VCaP (cell line): ENCODE measurements around the gene MRPL41.
"Not testable (repeated sequence)": the region's sequence is repeated elsewhere in the genome, so short reads cannot be mapped to it uniquely, and the experiment has no call there.

ENCODE experiments used
- H3K27ac ChIP-seq: fragments of 450-650 bp; 2 replicates; pipeline ENCODE4 v1.5.1; 2017
- CTCF ChIP-seq: fragments of 450-650 bp; conservative IDR thresholded peaks from 2 replicates; pipeline ENCODE4 v1.5.1; 2017; ENCODE audit warnings: mild to moderate bottlenecking, moderate library complexity

Gene MRPL41

DNA sequence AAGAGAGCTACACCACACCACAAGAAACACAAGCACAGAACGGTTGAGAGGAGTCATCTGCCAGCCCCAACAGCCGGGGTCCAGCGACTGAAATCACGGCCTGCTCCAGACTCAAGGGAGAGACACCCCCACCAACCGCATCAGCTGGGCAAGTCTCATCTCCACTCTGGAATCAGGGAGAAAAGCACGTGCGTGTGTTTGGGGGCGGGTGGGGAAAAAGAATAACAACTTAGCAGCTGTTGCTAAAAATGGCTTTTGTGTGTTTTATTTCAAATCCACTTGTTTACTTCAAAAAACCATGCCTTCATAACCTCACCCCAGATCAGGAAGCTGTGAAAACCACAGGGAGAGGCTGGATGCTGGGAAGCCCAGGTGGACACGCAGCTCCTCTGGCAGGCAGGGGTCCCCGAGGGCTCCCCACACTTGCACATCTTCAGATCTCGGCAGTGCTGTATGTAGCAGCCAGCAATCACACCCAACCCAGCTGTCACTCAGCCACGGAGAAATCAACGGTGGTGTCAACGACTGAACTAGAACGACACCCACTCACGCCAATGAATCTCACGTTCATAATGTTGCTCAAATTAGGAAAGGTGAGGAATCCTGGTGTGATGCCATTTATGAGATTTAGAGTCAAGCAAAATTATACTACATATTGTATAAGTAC is 20.4 kb upstream of the MRPL41 start:
- TF ChIP-seq CTCF, result no peak
- H3K27ac ChIP-seq, result no peak overlapping the region

DNA sequence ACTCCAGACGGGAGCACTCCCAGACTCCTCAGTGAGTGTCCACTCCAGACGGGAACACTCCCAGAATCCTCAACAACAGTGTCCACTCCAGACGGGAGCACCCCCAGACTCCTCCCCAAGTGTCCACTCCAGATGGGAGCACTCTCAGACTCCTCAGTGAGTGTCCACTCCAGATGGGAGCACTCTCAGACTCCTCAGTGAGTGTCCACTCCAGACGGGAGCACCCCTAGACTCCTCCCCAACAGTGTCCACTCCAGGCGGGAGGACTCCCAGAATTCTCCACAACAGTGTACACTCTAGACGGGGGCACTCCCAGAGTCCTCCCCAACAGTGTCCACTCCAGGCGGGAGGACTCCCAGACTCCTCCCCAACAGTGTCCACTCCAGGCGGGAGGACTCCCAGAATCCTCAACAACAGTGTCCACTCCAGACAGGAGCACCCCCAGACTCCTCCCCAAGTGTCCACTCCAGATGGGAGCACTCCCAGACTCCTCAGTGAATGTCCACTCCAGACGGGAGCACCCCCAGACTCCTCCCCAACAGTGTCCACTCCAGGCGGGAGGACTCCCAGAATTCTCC is 18.7 kb upstream of the MRPL41 start:
- H3K27ac ChIP-seq, result not testable (repeated sequence)

DNA sequence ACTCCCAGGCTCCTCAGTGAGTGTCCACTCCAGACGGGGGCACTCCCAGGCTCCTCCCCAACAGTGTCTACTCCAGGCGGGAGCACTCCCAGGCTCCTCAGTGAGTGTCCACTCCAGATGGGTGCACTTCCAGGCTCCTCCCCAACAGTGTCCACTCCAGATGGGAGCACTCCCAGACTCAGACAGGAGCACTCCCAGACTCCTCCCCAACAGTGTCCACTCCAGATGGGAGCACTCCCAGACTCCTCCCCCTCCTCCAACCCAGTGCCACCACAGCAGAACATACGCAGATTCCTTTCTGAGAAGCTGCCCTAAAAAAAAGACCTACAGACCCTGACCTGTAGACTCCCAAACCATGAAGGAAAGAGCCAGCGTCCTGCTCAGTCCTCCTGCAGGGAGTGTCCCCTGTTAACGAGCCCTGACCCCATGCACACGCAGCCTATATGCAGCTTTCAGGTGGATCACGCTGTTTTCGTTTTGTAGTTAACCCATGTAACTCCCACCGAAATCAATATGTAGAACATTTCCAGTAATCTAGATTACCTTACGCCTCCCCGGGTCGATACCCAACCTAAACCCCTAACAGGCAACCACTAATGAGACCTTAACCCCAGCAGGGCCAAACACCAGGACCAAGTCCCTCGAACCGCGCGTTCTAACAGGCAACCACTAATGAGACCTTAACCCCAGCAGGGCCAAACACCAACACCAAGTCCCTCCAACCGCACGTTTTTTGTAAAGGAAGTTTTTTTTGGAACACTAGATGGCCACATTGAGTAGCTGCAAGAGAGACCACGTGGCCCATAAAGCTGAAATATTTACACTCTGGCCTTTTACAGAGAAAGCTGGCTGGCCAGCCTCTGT is 17.2 kb upstream of the MRPL41 start:
- H3K27ac ChIP-seq, result peak overlapping the region; percentile 87

GRCh38 chr9:137535120-137535428 is 16.6 kb upstream of the MRPL41 start:
- peak; percentile 65 for TF ChIP-seq CTCF
- H3K27ac ChIP-seq, result peak overlapping the region; percentile 87

More for the DNA sequence above, 17.2 kb upstream of the MRPL41 start:
- TF ChIP-seq CTCF, result peak; percentile 94

DNA sequence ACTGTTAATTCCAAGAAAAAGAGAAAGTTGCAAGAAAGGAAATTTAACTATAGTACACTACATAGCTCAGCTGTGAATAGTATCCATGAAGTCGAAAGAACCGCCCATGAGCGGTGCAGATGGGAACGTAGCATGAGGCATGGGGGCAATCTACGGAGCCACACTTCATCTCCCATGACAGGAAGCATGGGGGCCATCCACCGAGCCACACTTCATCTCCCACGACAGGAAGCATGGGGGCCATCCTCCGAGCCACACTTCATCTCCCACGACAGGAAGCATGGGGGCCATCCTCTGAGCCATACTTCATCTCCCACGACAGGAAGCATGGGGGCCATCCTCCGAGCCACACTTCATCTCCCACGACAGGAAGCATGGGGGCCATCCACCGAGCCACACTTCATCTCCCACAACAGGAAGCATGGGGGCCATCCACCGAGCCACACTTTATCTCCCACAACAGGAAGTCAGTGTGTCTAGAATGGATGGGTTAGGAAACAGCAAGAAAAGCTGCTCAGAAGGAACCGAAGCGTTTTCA is 15.0 kb upstream of the MRPL41 start:
- H3K27ac ChIP-seq, result peak overlapping the region; percentile 87

- H3K27ac ChIP-seq, result no peak overlapping the region
- TF ChIP-seq CTCF, result no peak
Observed at GRCh38 chr9:137538058-137538457, 13.6 kb upstream of the MRPL41 start.

DNA sequence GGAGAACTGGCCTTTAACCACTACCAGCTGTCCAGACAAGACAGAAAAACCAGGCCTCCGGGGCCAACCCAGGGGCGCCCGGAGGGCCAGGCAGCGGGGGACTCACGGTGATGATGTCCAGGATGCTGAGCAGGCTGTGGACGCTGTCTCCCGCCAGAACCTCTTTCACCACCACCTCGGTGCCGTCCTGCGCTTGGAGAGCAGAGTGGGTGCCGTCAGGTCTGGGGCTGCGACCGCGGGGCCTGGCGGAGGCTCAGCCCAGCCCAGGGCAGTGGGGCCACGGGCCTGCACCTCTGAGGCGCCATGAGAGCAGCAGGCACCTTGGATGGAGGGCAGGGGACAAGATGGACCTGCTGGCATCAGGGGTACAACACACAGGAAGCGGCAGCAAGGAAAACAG is 11.1 kb upstream of the MRPL41 start:
- no peak overlapping the region for H3K27ac ChIP-seq
- no peak for TF ChIP-seq CTCF

DNA sequence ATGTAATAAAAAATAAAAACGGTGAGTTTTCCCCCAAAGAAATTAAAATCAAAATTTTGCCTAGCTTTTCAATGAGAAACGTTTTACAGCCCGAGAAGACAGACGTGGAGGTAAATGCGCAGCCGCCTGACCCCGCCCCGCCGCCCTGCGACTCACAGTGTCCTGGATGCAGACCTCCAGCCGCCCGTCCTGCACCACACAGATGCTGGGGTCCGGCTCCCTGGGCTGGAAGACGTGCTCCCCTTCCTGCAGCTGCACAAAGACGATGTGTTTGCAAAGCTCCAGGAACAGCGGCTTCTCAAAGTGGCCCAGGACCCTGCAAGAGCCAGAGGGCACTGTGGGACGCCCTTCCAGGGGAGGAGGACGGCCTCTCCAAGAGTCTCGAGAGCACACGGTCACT is 9.2 kb upstream of the MRPL41 start:
- no peak for TF ChIP-seq CTCF

More for the DNA sequence above, 9.2 kb upstream of the MRPL41 start:
- no peak overlapping the region for H3K27ac ChIP-seq
